ENCODE results near the gene ITGBL1. TPM values are rescaled to one million over a fixed set of nuclear protein-coding genes. Genes with fewer than 3 reads are reported as not detected.
A peak's percentile ranks its signal among the peaks of the same experiment; 100 is the strongest.

Gene ITGBL1
- total RNA-seq, 4 donors from 2014 or later = 1.8 to 19.4 (median 2.6) TPM; not detected in 1

GRCh38 chr13:101751488-101751887, 299.0 kb downstream of the ITGBL1 start:
- intact Hi-C loops (cut with DNase I; ENCODE audit: low total_unique reads) = no loop called here

DNA sequence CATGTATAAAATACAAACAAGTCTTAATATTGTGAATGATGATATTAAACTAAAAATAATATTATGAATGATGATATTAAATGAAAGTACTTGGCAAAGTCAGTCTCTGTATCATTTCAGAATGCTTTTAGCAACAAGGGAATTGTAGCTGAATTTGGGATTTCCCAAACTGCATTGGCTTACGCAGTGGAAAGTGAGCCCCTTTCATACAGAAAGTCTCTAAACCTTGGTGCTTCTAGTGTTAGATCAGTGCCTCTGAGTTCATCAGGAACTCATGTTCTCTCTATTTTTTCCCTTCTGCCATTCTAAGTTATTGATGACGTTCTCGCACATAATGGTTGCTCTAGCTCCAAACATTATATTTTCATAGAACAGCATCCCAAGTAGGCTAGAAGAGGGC, 300.0 kb downstream of the ITGBL1 start:
- Histone ChIP-seq H3K4me3 (no peak overlapping the region), H3K36me3 (no peaks in the 10 kb centered on the region), H3K4me1 (no peaks in the 10 kb centered on the region), H3K27me3 (no peaks in the 10 kb centered on the region), H3K9me3 (no peaks in the 10 kb centered on the region), H3K27ac (no peak overlapping the region)
- intact Hi-C loops (cut with DNase I; ENCODE audit: low total_unique reads) = no loop called here
- TF ChIP-seq, protein P1, sequence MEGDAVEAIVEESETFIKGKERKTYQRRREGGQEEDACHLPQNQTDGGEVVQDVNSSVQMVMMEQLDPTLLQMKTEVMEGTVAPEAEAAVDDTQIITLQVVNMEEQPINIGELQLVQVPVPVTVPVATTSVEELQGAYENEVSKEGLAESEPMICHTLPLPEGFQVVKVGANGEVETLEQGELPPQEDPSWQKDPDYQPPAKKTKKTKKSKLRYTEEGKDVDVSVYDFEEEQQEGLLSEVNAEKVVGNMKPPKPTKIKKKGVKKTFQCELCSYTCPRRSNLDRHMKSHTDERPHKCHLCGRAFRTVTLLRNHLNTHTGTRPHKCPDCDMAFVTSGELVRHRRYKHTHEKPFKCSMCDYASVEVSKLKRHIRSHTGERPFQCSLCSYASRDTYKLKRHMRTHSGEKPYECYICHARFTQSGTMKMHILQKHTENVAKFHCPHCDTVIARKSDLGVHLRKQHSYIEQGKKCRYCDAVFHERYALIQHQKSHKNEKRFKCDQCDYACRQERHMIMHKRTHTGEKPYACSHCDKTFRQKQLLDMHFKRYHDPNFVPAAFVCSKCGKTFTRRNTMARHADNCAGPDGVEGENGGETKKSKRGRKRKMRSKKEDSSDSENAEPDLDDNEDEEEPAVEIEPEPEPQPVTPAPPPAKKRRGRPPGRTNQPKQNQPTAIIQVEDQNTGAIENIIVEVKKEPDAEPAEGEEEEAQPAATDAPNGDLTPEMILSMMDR (IDR thresholded peaks at IDR 0.05) = no peak
- TF ChIP-seq POLR2A (IDR thresholded peaks at IDR 0.05) = no peak
- no peak for DNase-seq

More at GRCh38 chr13:101751488-101751887, 299.0 kb downstream of the ITGBL1 start:
- Histone ChIP-seq H3K4me1 (no peaks in the 10 kb centered on the region), H3K27me3 (no peaks in the 10 kb centered on the region), H3K4me3 (no peak overlapping the region), H3K27ac (no peak overlapping the region), H3K9me3 (no peaks in the 10 kb centered on the region), H3K36me3 (no peaks in the 10 kb centered on the region)
- no peak for DNase-seq
- no peak for TF ChIP-seq POLR2A (IDR thresholded peaks at IDR 0.05)
- TF ChIP-seq, protein P1 (IDR thresholded peaks at IDR 0.05) = no peak

DNA sequence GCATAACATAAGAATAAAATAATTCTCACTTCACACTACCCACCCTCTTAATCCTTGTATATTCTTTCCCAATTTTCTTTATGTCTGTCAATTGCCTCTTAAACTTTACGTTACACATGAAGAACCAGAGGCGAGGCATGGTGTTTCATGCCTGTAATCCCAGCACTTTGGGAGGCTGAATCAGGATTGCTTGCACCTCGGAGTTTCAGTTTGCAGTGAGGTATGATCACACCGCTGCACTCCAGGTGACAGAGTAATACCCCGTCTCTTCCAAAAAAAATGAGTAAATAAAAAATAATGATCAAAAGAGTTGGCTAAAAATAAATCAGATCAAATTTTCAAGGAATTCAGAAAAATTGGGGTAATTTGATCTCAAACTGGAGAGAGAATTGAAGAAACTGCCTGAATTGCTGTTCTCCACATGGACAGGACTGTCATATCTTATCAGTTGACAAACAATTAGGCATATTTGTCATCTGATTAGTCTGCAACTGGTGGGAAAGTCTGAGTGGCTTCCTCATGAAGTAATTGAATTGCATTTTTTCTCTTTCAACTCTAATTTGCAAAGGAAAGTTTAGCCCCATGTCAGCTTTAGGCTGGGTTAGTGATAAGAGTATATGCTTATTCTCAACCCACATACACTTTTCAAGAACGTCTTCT, 302.9 kb downstream of the ITGBL1 start:
- H3K9me3 ChIP-seq = no peaks in the 10 kb centered on the region
- no peak for DNase-seq
- H3K27ac ChIP-seq = no peak overlapping the region
- no peaks in the 10 kb centered on the region for H3K27me3 ChIP-seq
- intact Hi-C loops (cut with DNase I; ENCODE audit: low total_unique reads) = no loop called here
- no peaks in the 10 kb centered on the region for H3K36me3 ChIP-seq
- TF ChIP-seq, protein P1 (IDR thresholded peaks at IDR 0.05) = no peak
- H3K4me1 ChIP-seq = no peaks in the 10 kb centered on the region
- H3K4me3 ChIP-seq = no peak overlapping the region

GRCh38 chr13:101757446-101758039, 305.1 kb downstream of the ITGBL1 start:
- intact Hi-C loops (cut with DNase I; ENCODE audit: low total_unique reads) = no loop called here
- TF ChIP-seq POLR2A (IDR thresholded peaks at IDR 0.05) = no peak
- TF ChIP-seq, protein P1 (IDR thresholded peaks at IDR 0.05) = peak in 3 of 4 experiments; percentile 5 to 29 (median 5)

DNA sequence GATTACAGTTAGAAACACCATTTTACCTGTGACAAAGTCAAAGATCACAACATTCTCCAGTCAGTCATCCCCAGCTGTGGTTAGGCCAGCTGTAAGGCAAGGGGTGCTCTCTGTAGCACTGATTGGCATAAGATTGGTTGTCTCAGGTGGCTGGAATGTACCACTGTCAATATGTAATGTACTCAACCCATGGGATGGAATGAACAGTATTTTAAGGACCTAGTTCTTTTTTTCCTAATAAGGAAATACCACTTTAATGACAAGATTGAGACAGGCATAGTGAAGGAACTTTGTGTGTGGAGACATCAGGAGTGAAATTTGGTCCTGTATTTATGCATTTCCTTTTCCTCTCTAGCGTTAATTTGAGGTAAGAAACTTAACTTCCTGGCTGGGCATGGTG, 310.7 kb downstream of the ITGBL1 start:
- Histone ChIP-seq H3K27ac (no peak overlapping the region), H3K9me3 (no peaks in the 10 kb centered on the region), H3K4me1 (no peaks in the 10 kb centered on the region), H3K4me3 (no peak overlapping the region), H3K36me3 (no peaks in the 10 kb centered on the region), H3K27me3 (no peaks in the 10 kb centered on the region)
- intact Hi-C loops (cut with DNase I; ENCODE audit: low total_unique reads) = no loop called here
- no peak for TF ChIP-seq POLR2A (IDR thresholded peaks at IDR 0.05)
- TF ChIP-seq, protein P1 (IDR thresholded peaks at IDR 0.05) = no peak
- DNase-seq = no peak

More at GRCh38 chr13:101757446-101758039, 305.1 kb downstream of the ITGBL1 start:
- no peak for DNase-seq
- no peaks in the 10 kb centered on the region for H3K9me3 ChIP-seq
- H3K27me3 ChIP-seq = no peaks in the 10 kb centered on the region
- H3K27ac ChIP-seq = no peak overlapping the region
- H3K4me3 ChIP-seq = no peak overlapping the region
- H3K36me3 ChIP-seq = no peaks in the 10 kb centered on the region
- H3K4me1 ChIP-seq = no peaks in the 10 kb centered on the region
